H1 (cell line): Measurements from ENCODE around the gene AHDC1. TPM values are rescaled to one million over a fixed set of nuclear protein-coding genes. Genes with fewer than 3 reads are reported as not detected.

Experiments used
- CTCF ChIA-PET: fragments of 300-600 bp; sonication (Branson Sonifier 250); formaldehyde crosslinking; loops from one replicate; lab custom pipeline; 2021; ENCODE audit not compliant: partially characterized antibody; lab: Charles Lee
- POLR2A ChIA-PET: fragments of 300-600 bp; sonication (Branson Sonifier 250); formaldehyde crosslinking; loops from one replicate; lab custom pipeline; 2021; ENCODE audit warnings: inconsistent platforms; ENCODE audit not compliant: partially characterized antibody; lab: Charles Lee
- DNase-seq, 2 experiments: peaks; one replicate each; pipeline versions ENCODE4 v3.0.0 to v3.0.0-alpha.2; 2010 to 2022; ENCODE audit warnings: low spot score in 2 of 2, low read depth in 1 of 2, mixed read lengths in 1 of 2
- FAIRE-seq: peaks from 2 replicates; lab custom pipeline; 2011; peaks lifted over from hg19 to GRCh38; lab: Jason Lieb, UNC
- H2AFZ ChIP-seq: 2 replicates; pipeline ENCODE4 v1.8.1; 2012; ENCODE audit warnings: low read length, inconsistent platforms
- H2AK5ac ChIP-seq: 2 replicates; pipeline ENCODE4 v1.6.1; 2013; ENCODE audit warnings: low read depth, low read length
- H2BK120ac ChIP-seq: replicated peaks from 2 replicates; pipeline ENCODE3; 2013; ENCODE audit warnings: low read depth, low read length, inconsistent platforms
- H2BK12ac ChIP-seq: 2 replicates; pipeline ENCODE4 v1.6.1; 2013; ENCODE audit warnings: low read depth, low read length
- H2BK15ac ChIP-seq: 2 replicates; pipeline ENCODE4 v1.6.1; 2013; ENCODE audit warnings: low read length
- H2BK20ac ChIP-seq: 2 replicates; pipeline ENCODE4 v1.6.1; 2013; ENCODE audit warnings: low read length
- H2BK5ac ChIP-seq: 2 replicates; pipeline ENCODE4 v1.6.1; 2013; ENCODE audit warnings: low read depth, low read length
- H3K14ac ChIP-seq: 2 replicates; pipeline ENCODE4 v1.6.1; 2013; ENCODE audit warnings: inconsistent platforms; ENCODE audit not compliant: insufficient read length
- H3K18ac ChIP-seq: 2 replicates; pipeline ENCODE4 v1.6.1; 2013; ENCODE audit warnings: low read length; ENCODE audit errors: extremely low read depth
- H3K23ac ChIP-seq: 2 replicates; pipeline ENCODE4 v1.6.1; 2013; ENCODE audit warnings: inconsistent platforms; ENCODE audit not compliant: insufficient read length
- H3K23me2 ChIP-seq: 2 replicates; pipeline ENCODE4 v1.6.1; 2013; ENCODE audit warnings: low read depth, low read length
- H3K27ac ChIP-seq: 2 replicates; pipeline ENCODE4 v1.6.1; 2011; ENCODE audit warnings: low read depth, low read length, inconsistent platforms
- H3K27me3 ChIP-seq, 4 experiments: replicated peaks in 1 of 4; 1 replicate in 1 of 4; 2 replicates in 3 of 4; pipeline versions ENCODE4 v1.6.1 to v1.8.1; 2011 to 2013; ENCODE audit warnings: low read length in 3 of 4, mild to moderate bottlenecking in 3 of 4, inconsistent platforms in 2 of 4, mixed read lengths in 2 of 4, moderate library complexity in 1 of 4; ENCODE audit not compliant: control insufficient read depth in 3 of 4, insufficient read depth in 3 of 4; ENCODE audit errors: extremely low read depth in 1 of 4
- H3K36me3 ChIP-seq, 4 experiments: 2 replicates each; pipeline versions ENCODE4 v1.6.1 to v1.8.1; 2011 to 2013; ENCODE audit warnings: mild to moderate bottlenecking in 4 of 4, low read length in 3 of 4, moderate library complexity in 2 of 4, control low read depth in 1 of 4, inconsistent platforms in 1 of 4; ENCODE audit not compliant: insufficient read depth in 4 of 4, control insufficient read depth in 2 of 4
- H3K4ac ChIP-seq: replicated peaks from 2 replicates; pipeline ENCODE3; 2013; ENCODE audit warnings: low read length, low read depth, mixed read lengths, inconsistent platforms; ENCODE audit not compliant: insufficient read length
- H3K4me1 ChIP-seq, 4 experiments: replicated peaks in 1 of 4; 1 replicate in 1 of 4; 2 replicates in 3 of 4; pipeline versions ENCODE4 v1.6.1 to v1.8.1; 2011 to 2013; ENCODE audit warnings: low read length in 3 of 4, inconsistent platforms in 2 of 4, mixed read lengths in 1 of 4; ENCODE audit not compliant: insufficient read depth in 4 of 4, control insufficient read depth in 3 of 4
- H3K4me2 ChIP-seq, 2 experiments: 2 replicates each; pipeline versions ENCODE4 v1.6.1 to v1.8.1; 2011 to 2013; ENCODE audit warnings: low read depth in 2 of 2, low read length in 2 of 2, control low read depth in 1 of 2, inconsistent platforms in 1 of 2, mild to moderate bottlenecking in 1 of 2; ENCODE audit not compliant: insufficient read depth in 1 of 2
- H3K4me3 ChIP-seq, 4 experiments: fragments of 200-600, 300-600 bp in 1 of 4; sonication (generic), shearing (Covaris generic), sonication (Bioruptor Twin) in 1 of 4; 2 replicates each; pipeline versions ENCODE4 v1.5.1 to v1.8.1; 2011 to 2016; ENCODE audit warnings: low read length in 4 of 4, low read depth in 3 of 4, control low read depth in 2 of 4, inconsistent platforms in 2 of 4, mild to moderate bottlenecking in 2 of 4, mixed read lengths in 1 of 4, moderate library complexity in 1 of 4; ENCODE audit not compliant: insufficient read depth in 2 of 4; ENCODE audit errors: extremely low read depth in 1 of 4
- H3K56ac ChIP-seq: replicated peaks from 2 replicates; pipeline ENCODE3; 2013; ENCODE audit warnings: low read depth, mild to moderate bottlenecking, mixed read lengths, low read length, inconsistent platforms; ENCODE audit not compliant: insufficient read length
- H3K79me1 ChIP-seq: 2 replicates; pipeline ENCODE4 v1.6.1; 2013; ENCODE audit warnings: low read depth, low read length, control low read depth
- H3K79me2 ChIP-seq, 2 experiments: 2 replicates each; pipeline versions ENCODE4 v1.6.1 to v1.8.1; 2012 to 2013; ENCODE audit warnings: low read length in 2 of 2, mild to moderate bottlenecking in 2 of 2, inconsistent platforms in 1 of 2; ENCODE audit not compliant: insufficient read depth in 2 of 2, control insufficient read depth in 1 of 2
- H3K9ac ChIP-seq, 4 experiments: replicated peaks in 1 of 4; 1 replicate in 1 of 4; 2 replicates in 3 of 4; pipeline versions ENCODE4 v1.6.1 to v1.8.1; 2011 to 2013; ENCODE audit warnings: low read depth in 3 of 4, low read length in 3 of 4, control low read depth in 2 of 4, mild to moderate bottlenecking in 2 of 4, moderate library complexity in 2 of 4, inconsistent platforms in 1 of 4; ENCODE audit errors: extremely low read depth in 1 of 4
- H3K9me3 ChIP-seq, 2 experiments: 2 replicates each; pipeline versions ENCODE4 v1.6.1 to v1.8.1; 2012 to 2013; ENCODE audit warnings: mild to moderate bottlenecking in 2 of 2, moderate library complexity in 2 of 2, control low read depth in 1 of 2, inconsistent platforms in 1 of 2, low read depth in 1 of 2, low read length in 1 of 2, mixed read lengths in 1 of 2; ENCODE audit not compliant: insufficient read depth in 2 of 2
- H4K20me1 ChIP-seq, 2 experiments: replicated peaks in 1 of 2; 2 replicates each; pipeline versions ENCODE3 to v1.8.1; 2011 to 2013; ENCODE audit warnings: inconsistent platforms in 2 of 2, low read length in 2 of 2, mild to moderate bottlenecking in 1 of 2; ENCODE audit not compliant: insufficient read depth in 2 of 2, control insufficient read depth in 1 of 2
- H4K5ac ChIP-seq: 2 replicates; pipeline ENCODE4 v1.6.1; 2013; ENCODE audit warnings: low read length, low read depth, mixed read lengths, inconsistent platforms; ENCODE audit not compliant: insufficient read length
- H4K8ac ChIP-seq: 2 replicates; pipeline ENCODE4 v1.8.0; 2013; ENCODE audit warnings: mild to moderate bottlenecking, moderate library complexity, low read length, inconsistent platforms; ENCODE audit not compliant: insufficient read depth; ENCODE audit errors: extremely low read depth
- H4K91ac ChIP-seq: replicated peaks from 2 replicates; pipeline ENCODE3; 2013; ENCODE audit warnings: low read length, mixed read lengths, inconsistent platforms; ENCODE audit not compliant: insufficient read length
- ASH2L ChIP-seq: fragments of 200-600, 300-600 bp; sonication (generic); IDR thresholded peaks from one replicate; pipeline ENCODE4 v1.7.1; 2017; ENCODE audit warnings: low read length
- CTCF ChIP-seq, 3 experiments: IDR thresholded peaks; 1 replicate in 2 of 3; 2 replicates in 1 of 3; pipeline versions ENCODE4 v1.5.1 to v1.6.1; 2011; ENCODE audit warnings: low read length in 3 of 3, mild to moderate bottlenecking in 3 of 3, inconsistent platforms in 2 of 3, low read depth in 1 of 3, moderate library complexity in 1 of 3; ENCODE audit not compliant: insufficient read depth in 1 of 3; ENCODE audit errors: control extremely low read depth in 1 of 3
- EZH2 ChIP-seq: fragments of 200-600 bp; sonication (generic); IDR thresholded peaks from 2 replicates; pipeline ENCODE4 v1.7.1; 2012; ENCODE audit warnings: low read depth, mild to moderate bottlenecking, moderate library complexity, low read length, inconsistent platforms; ENCODE audit not compliant: severe bottlenecking
- HDAC2 ChIP-seq, 2 experiments: fragments of 300-600 bp in 1 of 2; sonication (generic) in 1 of 2; IDR thresholded peaks; 2 replicates each; pipeline ENCODE4 v1.6.1; 2011 to 2012; ENCODE audit warnings: low read depth in 2 of 2, low read length in 2 of 2, mild to moderate bottlenecking in 2 of 2, moderate library complexity in 2 of 2, borderline replicate concordance in 1 of 2, inconsistent platforms in 1 of 2
- SUZ12 ChIP-seq: fragments of 200-600 bp; sonication (generic); IDR thresholded peaks from 2 replicates; pipeline ENCODE4 v1.6.1; 2012; ENCODE audit warnings: mild to moderate bottlenecking, inconsistent platforms, low read length, moderate library complexity, mixed read lengths
- TBP ChIP-seq: IDR thresholded peaks from 2 replicates; pipeline ENCODE4 v1.6.1; 2011; ENCODE audit warnings: low read depth, low read length, improper control_type of control experiment
- YY1 ChIP-seq: IDR thresholded peaks from 2 replicates; pipeline ENCODE4 v1.6.1; 2011; ENCODE audit warnings: low read depth, mild to moderate bottlenecking, low read length
- WGBS, 2 experiments: shearing (Covaris generic) in 1 of 2; methylation state at CpG; one replicate each; pipeline versions ENCODE4 v1.1.6 to v1.1.7; 2013 to 2015; ENCODE audit warnings: low lambda C conversion rate in 2 of 2, mixed read lengths in 2 of 2, inconsistent platforms in 1 of 2, low coverage in 1 of 2, missing lambda C conversion rate in 1 of 2; ENCODE audit not compliant: insufficient replicate concordance in 2 of 2, insufficient coverage in 1 of 2, insufficient read length in 1 of 2; ENCODE audit errors: extremely low coverage in 1 of 2, missing lambda C conversion rate in 1 of 2; 5-methylcytosine and 5-hydroxymethylcytosine counted together
- polyA plus RNA-seq, 7 experiments: library from polyadenylated mRNA; depleted of rRNA in 3 of 7; stranded (reverse) in 5 of 7; unstranded in 2 of 7; fragments of >200 nt in 5 of 7; fragments of 200-250 nt in 2 of 7; gene quantifications; 1 replicate in 5 of 7; 2 replicates in 1 of 7; 4 replicates in 1 of 7; pipeline versions ENCODE4 v1.2.1 to v1.2.3, GENCODE V29; 2011 to 2013; ENCODE audit warnings: missing spikeins in 2 of 7, mixed read lengths in 2 of 7
- total RNA-seq: library from RNA; stranded (reverse); fragmentation: NEBNext Ultra II Directional; extraction: Animal tissue kit (Norgen Biotek cat#: 25700); gene quantifications from 2 replicates; pipeline ENCODE4 v1.2.1, GENCODE V29; 2021
- TF ChIP-seq, protein P1 (sequence below): IDR thresholded peaks from 2 replicates; pipeline ENCODE4 v1.6.1; 2012; ENCODE audit warnings: low read length, inconsistent platforms

AHDC1 gene
- total and polyA plus RNA-seq, 2 of the 8 experiments (the other 6 are each of a cell fraction or from before 2014, with no cell fraction given), result 4.4 to 35.1 TPM

DNA sequence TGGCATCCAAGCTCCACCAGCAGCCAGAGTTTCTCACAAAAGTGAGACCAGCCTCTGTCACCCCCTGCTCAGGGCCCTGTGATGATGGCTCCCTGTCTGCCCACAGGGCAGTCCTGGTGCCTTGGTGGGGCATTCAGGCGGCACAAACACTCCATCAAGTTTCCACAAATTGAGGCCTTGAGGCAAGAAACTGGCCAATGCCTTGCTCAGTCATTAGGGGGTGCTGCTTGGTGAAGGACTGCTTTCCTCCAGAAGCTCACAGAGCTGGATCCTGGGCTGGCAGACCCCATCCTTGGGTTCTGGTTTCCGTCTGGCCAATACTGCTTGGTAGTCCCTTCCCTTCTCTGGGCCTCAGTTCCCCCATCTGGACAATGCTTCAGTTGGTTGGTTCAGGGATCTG, 12.5 kb upstream of the AHDC1 start:
- Histone ChIP-seq H3K9ac (no peak overlapping the region), H3K79me1 (no peaks in the 10 kb centered on the region), H2AK5ac (no peak overlapping the region), H4K20me1 (peaks cover 0 to 2% of the 10 kb centered on the region in 2 experiments), H3K36me3 (no peaks in the 10 kb centered on the region), H2BK5ac (no peak overlapping the region), H3K79me2 (no peaks in the 10 kb centered on the region), H2AFZ (no peak overlapping the region), H3K27ac (no peak overlapping the region), H2BK20ac (no peak overlapping the region), H3K23me2 (peaks cover 7% of the 10 kb centered on the region), H3K18ac (no peak overlapping the region; the same call in 1 of the 2 replicates), H3K9me3 (no peaks in the 10 kb centered on the region), H3K56ac (no peak overlapping the region), H4K5ac (no peak overlapping the region), H3K4ac (no peak overlapping the region), H3K4me1 (peaks cover 0 to 17% (median 9%) of the 10 kb centered on the region in 4 experiments; a peak in 6 of 7 replicates), H4K91ac (no peak overlapping the region), H3K14ac (no peak overlapping the region), H2BK15ac (peak overlapping the region; percentile 19; the same call in 1 of the 2 replicates), H2BK120ac (no peak overlapping the region), H3K23ac (no peak overlapping the region), H3K4me3 (no peak overlapping the region), H3K27me3 (peaks cover 0 to 11% (median 6%) of the 10 kb centered on the region in 4 experiments; a peak in 2 of 7 replicates), H3K4me2 (no peak overlapping the region), H2BK12ac (no peak overlapping the region), H4K8ac (no peak overlapping the region)
- FAIRE-seq, result no peak
- DNase-seq, result no peak
- WGBS, 2 experiments, result 67% methylated on average over 2 of the region's 2 CpGs; no CpG with 5 or more reads in 1 of the 2 experiments
- CTCF ChIA-PET, result interaction anchor here (0.9 to 37.8 kb wide), 17 partner anchors 9 to 317 kb away, joined by 3 to 1807 read pairs (median 6); partner anchors contain the start of genes AHDC1 and IFI6
- POLR2A ChIA-PET, result interaction anchor here (0.6 to 1.7 kb wide), 3 partner anchors 9 to 302 kb away, joined by 3 to 4 read pairs (median 4); no protein-coding TSS in a partner anchor
- TF ChIP-seq EZH2, result no peak
- TF ChIP-seq SUZ12, result no peak
- peak; percentile 55 to 76 (median 63) for TF ChIP-seq CTCF (IDR thresholded peaks at IDR 0.05; ENCODE audit: control extremely low read depth in 1 of 3, insufficient read depth in 1 of 3, low read depth in 1 of 3, low read length in 3 of 3)
- TF ChIP-seq TBP, result no peak
- TF ChIP-seq HDAC2 (IDR thresholded peaks at IDR 0.05; ENCODE audit: borderline replicate concordance in 1 of 2, low read depth in 2 of 2, low read length in 2 of 2), result no peak
- TF ChIP-seq ASH2L, result no peak
- no peak for TF ChIP-seq YY1
- TF ChIP-seq, protein P1, sequence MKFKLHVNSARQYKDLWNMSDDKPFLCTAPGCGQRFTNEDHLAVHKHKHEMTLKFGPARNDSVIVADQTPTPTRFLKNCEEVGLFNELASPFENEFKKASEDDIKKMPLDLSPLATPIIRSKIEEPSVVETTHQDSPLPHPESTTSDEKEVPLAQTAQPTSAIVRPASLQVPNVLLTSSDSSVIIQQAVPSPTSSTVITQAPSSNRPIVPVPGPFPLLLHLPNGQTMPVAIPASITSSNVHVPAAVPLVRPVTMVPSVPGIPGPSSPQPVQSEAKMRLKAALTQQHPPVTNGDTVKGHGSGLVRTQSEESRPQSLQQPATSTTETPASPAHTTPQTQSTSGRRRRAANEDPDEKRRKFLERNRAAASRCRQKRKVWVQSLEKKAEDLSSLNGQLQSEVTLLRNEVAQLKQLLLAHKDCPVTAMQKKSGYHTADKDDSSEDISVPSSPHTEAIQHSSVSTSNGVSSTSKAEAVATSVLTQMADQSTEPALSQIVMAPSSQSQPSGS, result no peak
